Activated CD8-positive, alpha-beta memory T cell treated with anti-CD3 and anti-CD28 coated beads for 48 hours (primary cell): ENCODE measurements around the gene GNL1.
"Not testable (repeated sequence)": the region's sequence is repeated elsewhere in the genome, so short reads cannot be mapped to it uniquely, and the experiment has no call there.

ENCODE experiments used
- DNase-seq, 3 experiments: peaks; one replicate each; pipeline ENCODE4 v3.0.0-alpha.2; 2020; ENCODE audit warnings: low read depth in 2 of 3, low spot score in 2 of 3

Gene GNL1

GRCh38 chr6:30533460-30534294, 22.6 kb downstream of the GNL1 start:
- DNase-seq: no peak

- DNase-seq: no peak
These were observed 26.3 kb downstream of the GNL1 start for GRCh38 chr6:30530014-30530413.

GRCh38 chr6:30529349-30529875, 26.9 kb downstream of the GNL1 start:
- not testable (repeated sequence) for DNase-seq

GRCh38 chr6:30526444-30526843, 29.8 kb downstream of the GNL1 start:
- DNase-seq: not testable (repeated sequence)

GRCh38 chr6:30521952-30522351, 34.3 kb downstream of the GNL1 start:
- DNase-seq: not testable (repeated sequence)

GRCh38 chr6:30521082-30521481, 35.2 kb downstream of the GNL1 start:
- not testable (repeated sequence) for DNase-seq

- DNase-seq: no peak
These were observed 35.8 kb downstream of the GNL1 start for GRCh38 chr6:30520522-30520921.

- not testable (repeated sequence) for DNase-seq
These were observed 37.7 kb downstream of the GNL1 start for GRCh38 chr6:30518505-30519145.

GRCh38 chr6:30517767-30518504, 38.4 kb downstream of the GNL1 start:
- not testable (repeated sequence) for DNase-seq

- DNase-seq: not testable (repeated sequence)
These were observed 39.6 kb downstream of the GNL1 start for GRCh38 chr6:30516754-30517076.

- peak in 2 of 3 experiments; percentile 74 to 80 for DNase-seq
These were observed 40.1 kb downstream of the GNL1 start for GRCh38 chr6:30515944-30516753.

GRCh38 chr6:30515106-30515505, 41.2 kb downstream of the GNL1 start:
- no peak for DNase-seq

GRCh38 chr6:30513451-30513850, 42.8 kb downstream of the GNL1 start:
- no peak for DNase-seq

GRCh38 chr6:30511169-30511546, 45.1 kb downstream of the GNL1 start:
- DNase-seq: no peak

- DNase-seq: no peak
These were observed 45.7 kb downstream of the GNL1 start for GRCh38 chr6:30510419-30511168.

GRCh38 chr6:30508890-30509736, 47.2 kb downstream of the GNL1 start:
- no peak for DNase-seq

GRCh38 chr6:30507849-30508827, 48.2 kb downstream of the GNL1 start:
- no peak for DNase-seq
